ENCODE results near the gene RUBCN. TPM values are rescaled to one million over a fixed set of nuclear protein-coding genes. Genes with fewer than 3 reads are reported as not detected.

The RUBCN gene
- total RNA-seq = 10.2 and 15.0 TPM in 2 replicates

GRCh38 chr3:197736491-197737318, at the start of gene RUBCN:
Gene RUBCN, minus strand, starts transcription at chr3:197736904. Its CDS starts 185 bp downstream, at chr3:197736719.

GRCh38 chr3:197749601-197750395, 13.1 kb upstream of the RUBCN start, which contains the start of gene FYTTD1:
Gene FYTTD1, plus strand, starts transcription at chr3:197749883. Its CDS starts 89 bp downstream, at chr3:197749972.

Other genes starting within 250 kb of the RUBCN start
- gene BDH1, start 180.9 kb downstream of the RUBCN start, total RNA-seq = 3.9 and 4.1 TPM in 2 replicates
- gene FYTTD1, start 13.0 kb upstream of the RUBCN start, total RNA-seq = 23.2 and 35.1 TPM in 2 replicates
- gene LRCH3, start 54.4 kb upstream of the RUBCN start, total RNA-seq = 43.3 and 91.9 TPM in 2 replicates
- 371 and 699 TPM in 2 replicates for gene RPL35A, start 213.3 kb upstream of the RUBCN start, total RNA-seq
- gene LMLN, start 223.3 kb upstream of the RUBCN start, total RNA-seq = 5.3 and 10.6 TPM in 2 replicates